Activated gamma-delta T cell treated with anti-CD3 and anti-CD28 coated beads, Interleukin-2, amount 50 U/mL, for 16 hours (primary cell): Measurements from ENCODE around the gene NRXN2.

ENCODE experiments used
- DNase-seq: peaks from one replicate; pipeline ENCODE4 v3.0.0-alpha.2; 2020; ENCODE audit warnings: low read depth

NRXN2 gene

GRCh38 chr11:64759131-64759721, 36.2 kb upstream of the NRXN2 start:
- no peak for DNase-seq

GRCh38 chr11:64758330-64759079, 35.5 kb upstream of the NRXN2 start:
- no peak for DNase-seq

GRCh38 chr11:64757549-64758329, 34.7 kb upstream of the NRXN2 start:
- DNase-seq: no peak

GRCh38 chr11:64755681-64756361, 32.8 kb upstream of the NRXN2 start:
- DNase-seq: no peak

- DNase-seq: no peak
These were observed 32.1 kb upstream of the NRXN2 start for GRCh38 chr11:64754919-64755662.

- DNase-seq: no peak
These were observed 31.3 kb upstream of the NRXN2 start for GRCh38 chr11:64754124-64754918.

GRCh38 chr11:64753380-64754123, 30.6 kb upstream of the NRXN2 start:
- no peak for DNase-seq

- DNase-seq: no peak
These were observed 30.0 kb upstream of the NRXN2 start for GRCh38 chr11:64753019-64753379.

GRCh38 chr11:64752175-64752970, 29.4 kb upstream of the NRXN2 start:
- no peak for DNase-seq

GRCh38 chr11:64751580-64751979, 28.6 kb upstream of the NRXN2 start:
- DNase-seq: no peak

GRCh38 chr11:64751136-64751535, 28.1 kb upstream of the NRXN2 start:
- no peak for DNase-seq

GRCh38 chr11:64750361-64751054, 27.5 kb upstream of the NRXN2 start:
- no peak for DNase-seq

GRCh38 chr11:64747961-64748665, 25.1 kb upstream of the NRXN2 start:
- DNase-seq: no peak

- DNase-seq: no peak
These were observed 23.5 kb upstream of the NRXN2 start for GRCh38 chr11:64746486-64746885.

- peak; percentile 71 for DNase-seq
These were observed 22.7 kb upstream of the NRXN2 start for GRCh38 chr11:64745521-64746328.

GRCh38 chr11:64745189-64745520, 22.2 kb upstream of the NRXN2 start:
- DNase-seq: peak; percentile 48

- no peak for DNase-seq
These were observed 21.7 kb upstream of the NRXN2 start for GRCh38 chr11:64744544-64745188.
